ENCODE results near the gene NFKB2. TPM values are rescaled to one million over a fixed set of nuclear protein-coding genes. Genes with fewer than 3 reads are reported as not detected.

Gene NFKB2
- total RNA-seq, 1 donor = 16.2 TPM

- peak overlapping the region; percentile 94 for H3K4me3 ChIP-seq (ENCODE audit: low read depth, low read length)
- peak; percentile 67 for DNase-seq (ENCODE audit: low read depth)
- peak; percentile 83 for TF ChIP-seq CTCF (IDR thresholded peaks at IDR 0.05; ENCODE audit: insufficient read depth, low read length)
Measured at GRCh38 chr10:102422545-102423129, 27.1 kb downstream of the NFKB2 start.

- DNase-seq (ENCODE audit: low read depth) = no peak
- no peak for TF ChIP-seq CTCF (IDR thresholded peaks at IDR 0.05; ENCODE audit: insufficient read depth, low read length)
- H3K4me3 ChIP-seq (ENCODE audit: low read depth, low read length) = no peak overlapping the region
Measured at GRCh38 chr10:102423372-102423968, 28.0 kb downstream of the NFKB2 start.

DNA sequence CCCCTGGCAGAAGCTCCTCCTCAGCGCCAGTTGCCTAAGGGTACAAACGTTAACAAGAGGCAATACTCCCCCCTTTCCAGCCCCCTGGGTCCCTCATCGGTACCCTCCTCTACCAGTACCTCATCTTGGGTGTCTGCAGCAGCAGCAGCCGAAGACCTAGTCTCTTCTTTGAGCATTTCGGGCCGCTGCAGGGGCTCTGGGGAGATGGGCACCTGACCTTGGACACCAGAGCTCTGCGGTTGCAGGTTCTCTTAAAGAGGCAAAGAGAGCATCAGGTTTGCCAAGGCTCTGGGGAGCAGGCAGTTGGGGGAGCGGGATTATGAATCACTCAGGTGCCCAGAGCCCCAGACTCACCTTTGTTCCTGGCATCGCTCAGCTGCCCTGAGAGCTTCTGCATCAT lies 28.6 kb downstream of the NFKB2 start:
- H3K4me3 ChIP-seq (ENCODE audit: low read depth, low read length) = no peak overlapping the region
- TF ChIP-seq CTCF (IDR thresholded peaks at IDR 0.05; ENCODE audit: insufficient read depth, low read length) = no peak
- no peak for DNase-seq (ENCODE audit: low read depth)

GRCh38 chr10:102424916-102425315 lies 29.4 kb downstream of the NFKB2 start:
- no peak for TF ChIP-seq CTCF (IDR thresholded peaks at IDR 0.05; ENCODE audit: insufficient read depth, low read length)
- DNase-seq (ENCODE audit: low read depth) = no peak
- no peak overlapping the region for H3K4me3 ChIP-seq (ENCODE audit: low read depth, low read length)

DNA sequence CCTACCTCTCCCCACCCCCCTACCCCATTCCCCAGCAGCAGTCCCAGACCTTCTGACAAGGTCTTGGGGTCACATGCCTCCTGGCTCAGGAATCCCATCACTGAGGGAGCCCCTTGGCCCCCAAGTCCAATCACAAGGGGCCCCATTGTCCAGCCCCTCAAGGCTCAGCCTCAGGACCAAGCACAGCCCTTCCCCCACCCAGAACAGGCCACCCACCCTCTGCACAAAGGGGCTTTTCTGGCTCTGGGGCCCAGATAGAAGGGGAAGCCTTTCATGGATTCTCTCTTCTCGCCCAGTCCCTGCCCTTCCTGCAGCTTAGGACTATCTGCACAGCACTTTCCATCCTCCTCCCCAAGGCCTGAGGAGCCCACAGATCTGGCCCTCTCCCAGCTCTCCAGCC lies 29.9 kb downstream of the NFKB2 start:
- TF ChIP-seq CTCF (IDR thresholded peaks at IDR 0.05; ENCODE audit: insufficient read depth, low read length) = no peak
- no peak for DNase-seq (ENCODE audit: low read depth)
- no peak overlapping the region for H3K4me3 ChIP-seq (ENCODE audit: low read depth, low read length)

- no peak for DNase-seq (ENCODE audit: low read depth)
- H3K4me3 ChIP-seq (ENCODE audit: low read depth, low read length) = no peak overlapping the region
- no peak for TF ChIP-seq CTCF (IDR thresholded peaks at IDR 0.05; ENCODE audit: insufficient read depth, low read length)
Measured at GRCh38 chr10:102426803-102427287, 31.3 kb downstream of the NFKB2 start.
